ENCODE data around the gene MAPK14.
"Not testable (repeated sequence)": the region's sequence is repeated elsewhere in the genome, so short reads cannot be mapped to it uniquely, and the experiment has no call there.

The MAPK14 gene

GRCh38 chr6:36123270-36124139, 95.9 kb downstream of the MAPK14 start:
- no peak overlapping the region for H3K27ac ChIP-seq (ENCODE audit: low read length)
- H3K4me3 ChIP-seq (ENCODE audit: low read depth in 1 of 2, low read length in 2 of 2), result no peak overlapping the region
- no peaks in the 10 kb centered on the region for H3K9me3 ChIP-seq (ENCODE audit: control insufficient read depth in 1 of 2, low read length in 2 of 2)
- no peaks in the 10 kb centered on the region for H3K27me3 ChIP-seq (ENCODE audit: low read depth, low read length)
- no peaks in the 10 kb centered on the region for H3K36me3 ChIP-seq (ENCODE audit: control insufficient read depth in 1 of 2, insufficient read depth in 2 of 2, low read length in 2 of 2)
- peaks cover 7 to 9% of the 10 kb centered on the region in 2 donors for H3K4me1 ChIP-seq (ENCODE audit: control insufficient read depth in 1 of 2, insufficient read depth in 2 of 2, low read length in 2 of 2)

- H3K4me1 ChIP-seq (ENCODE audit: control insufficient read depth in 1 of 2, insufficient read depth in 2 of 2, low read length in 2 of 2); H3K27me3 ChIP-seq (ENCODE audit: low read depth, low read length); H3K4me3 ChIP-seq (ENCODE audit: low read depth in 1 of 2, low read length in 2 of 2); H3K27ac ChIP-seq (ENCODE audit: low read length); H3K9me3 ChIP-seq (ENCODE audit: control insufficient read depth in 1 of 2, low read length in 2 of 2); H3K36me3 ChIP-seq (ENCODE audit: control insufficient read depth in 1 of 2, insufficient read depth in 2 of 2, low read length in 2 of 2): not testable (repeated sequence)
Observed at GRCh38 chr6:36124346-36124745, 96.7 kb downstream of the MAPK14 start.

GRCh38 chr6:36124881-36125280, 97.3 kb downstream of the MAPK14 start:
- no peaks in the 10 kb centered on the region for H3K9me3 ChIP-seq (ENCODE audit: control insufficient read depth in 1 of 2, low read length in 2 of 2)
- H3K4me1 ChIP-seq (ENCODE audit: control insufficient read depth in 1 of 2, insufficient read depth in 2 of 2, low read length in 2 of 2), result peaks cover 7 to 9% of the 10 kb centered on the region in 2 donors
- no peak overlapping the region for H3K27ac ChIP-seq (ENCODE audit: low read length)
- H3K27me3 ChIP-seq (ENCODE audit: low read depth, low read length), result no peaks in the 10 kb centered on the region
- no peak overlapping the region for H3K4me3 ChIP-seq (ENCODE audit: low read depth in 1 of 2, low read length in 2 of 2)
- no peaks in the 10 kb centered on the region for H3K36me3 ChIP-seq (ENCODE audit: control insufficient read depth in 1 of 2, insufficient read depth in 2 of 2, low read length in 2 of 2)

GRCh38 chr6:36125575-36125974, 98.0 kb downstream of the MAPK14 start:
- Histone ChIP-seq H3K36me3 (ENCODE audit: control insufficient read depth in 1 of 2, insufficient read depth in 2 of 2, low read length in 2 of 2) (no peaks in the 10 kb centered on the region), H3K27ac (ENCODE audit: low read length) (no peak overlapping the region), H3K4me3 (ENCODE audit: low read depth in 1 of 2, low read length in 2 of 2) (no peak overlapping the region), H3K27me3 (ENCODE audit: low read depth, low read length) (no peaks in the 10 kb centered on the region), H3K9me3 (ENCODE audit: control insufficient read depth in 1 of 2, low read length in 2 of 2) (no peaks in the 10 kb centered on the region), H3K4me1 (ENCODE audit: control insufficient read depth in 1 of 2, insufficient read depth in 2 of 2, low read length in 2 of 2) (peaks cover 7 to 9% of the 10 kb centered on the region in 2 donors)

GRCh38 chr6:36126121-36126520, 98.5 kb downstream of the MAPK14 start:
- no peak overlapping the region for H3K4me3 ChIP-seq (ENCODE audit: low read depth in 1 of 2, low read length in 2 of 2)
- H3K27ac ChIP-seq (ENCODE audit: low read length), result no peak overlapping the region
- H3K4me1 ChIP-seq (ENCODE audit: control insufficient read depth in 1 of 2, insufficient read depth in 2 of 2, low read length in 2 of 2), result peaks cover 5 to 7% of the 10 kb centered on the region in 2 donors
- no peaks in the 10 kb centered on the region for H3K9me3 ChIP-seq (ENCODE audit: control insufficient read depth in 1 of 2, low read length in 2 of 2)
- no peaks in the 10 kb centered on the region for H3K27me3 ChIP-seq (ENCODE audit: low read depth, low read length)
- no peaks in the 10 kb centered on the region for H3K36me3 ChIP-seq (ENCODE audit: control insufficient read depth in 1 of 2, insufficient read depth in 2 of 2, low read length in 2 of 2)

- Histone ChIP-seq H3K27me3 (ENCODE audit: low read depth, low read length) (no peaks in the 10 kb centered on the region), H3K4me3 (ENCODE audit: low read depth in 1 of 2, low read length in 2 of 2) (no peak overlapping the region), H3K9me3 (ENCODE audit: control insufficient read depth in 1 of 2, low read length in 2 of 2) (no peaks in the 10 kb centered on the region), H3K36me3 (ENCODE audit: control insufficient read depth in 1 of 2, insufficient read depth in 2 of 2, low read length in 2 of 2) (no peaks in the 10 kb centered on the region), H3K27ac (ENCODE audit: low read length) (no peak overlapping the region), H3K4me1 (ENCODE audit: control insufficient read depth in 1 of 2, insufficient read depth in 2 of 2, low read length in 2 of 2) (peaks cover 3 to 11% of the 10 kb centered on the region in 2 donors)
Observed at GRCh38 chr6:36126553-36127458, 99.2 kb downstream of the MAPK14 start.

- no peaks in the 10 kb centered on the region for H3K36me3 ChIP-seq (ENCODE audit: control insufficient read depth in 1 of 2, insufficient read depth in 2 of 2, low read length in 2 of 2)
- peaks cover 9 to 15% of the 10 kb centered on the region in 2 donors for H3K4me1 ChIP-seq (ENCODE audit: control insufficient read depth in 1 of 2, insufficient read depth in 2 of 2, low read length in 2 of 2)
- no peaks in the 10 kb centered on the region for H3K27me3 ChIP-seq (ENCODE audit: low read depth, low read length)
- H3K9me3 ChIP-seq (ENCODE audit: control insufficient read depth in 1 of 2, low read length in 2 of 2), result no peaks in the 10 kb centered on the region
- H3K4me3 ChIP-seq (ENCODE audit: low read depth in 1 of 2, low read length in 2 of 2), result no peak overlapping the region
- H3K27ac ChIP-seq (ENCODE audit: low read length), result no peak overlapping the region
Observed at GRCh38 chr6:36127462-36128016, 99.9 kb downstream of the MAPK14 start.

GRCh38 chr6:36128073-36128472, 100.5 kb downstream of the MAPK14 start:
- Histone ChIP-seq H3K27ac (ENCODE audit: low read length) (no peak overlapping the region), H3K9me3 (ENCODE audit: control insufficient read depth in 1 of 2, low read length in 2 of 2) (no peaks in the 10 kb centered on the region), H3K4me1 (ENCODE audit: control insufficient read depth in 1 of 2, insufficient read depth in 2 of 2, low read length in 2 of 2) (peaks cover 9 to 15% of the 10 kb centered on the region in 2 donors), H3K36me3 (ENCODE audit: control insufficient read depth in 1 of 2, insufficient read depth in 2 of 2, low read length in 2 of 2) (no peaks in the 10 kb centered on the region), H3K27me3 (ENCODE audit: low read depth, low read length) (no peaks in the 10 kb centered on the region), H3K4me3 (ENCODE audit: low read depth in 1 of 2, low read length in 2 of 2) (no peak overlapping the region)

- H3K9me3 ChIP-seq (ENCODE audit: control insufficient read depth in 1 of 2, low read length in 2 of 2), result no peaks in the 10 kb centered on the region
- no peaks in the 10 kb centered on the region for H3K27me3 ChIP-seq (ENCODE audit: low read depth, low read length)
- H3K4me3 ChIP-seq (ENCODE audit: low read depth in 1 of 2, low read length in 2 of 2), result no peak overlapping the region
- no peak overlapping the region for H3K27ac ChIP-seq (ENCODE audit: low read length)
- H3K4me1 ChIP-seq (ENCODE audit: control insufficient read depth in 1 of 2, insufficient read depth in 2 of 2, low read length in 2 of 2), result peaks cover 8 to 9% of the 10 kb centered on the region in 2 donors
- no peaks in the 10 kb centered on the region for H3K36me3 ChIP-seq (ENCODE audit: control insufficient read depth in 1 of 2, insufficient read depth in 2 of 2, low read length in 2 of 2)
Observed at GRCh38 chr6:36128793-36129192, 101.2 kb downstream of the MAPK14 start.

- not testable (repeated sequence) for H3K27ac ChIP-seq (ENCODE audit: low read length); H3K36me3 ChIP-seq (ENCODE audit: control insufficient read depth in 1 of 2, insufficient read depth in 2 of 2, low read length in 2 of 2); H3K4me3 ChIP-seq (ENCODE audit: low read depth in 1 of 2, low read length in 2 of 2); H3K27me3 ChIP-seq (ENCODE audit: low read depth, low read length); H3K9me3 ChIP-seq (ENCODE audit: control insufficient read depth in 1 of 2, low read length in 2 of 2); H3K4me1 ChIP-seq (ENCODE audit: control insufficient read depth in 1 of 2, insufficient read depth in 2 of 2, low read length in 2 of 2)
Observed at GRCh38 chr6:36129334-36129733, 101.7 kb downstream of the MAPK14 start.

Measured in muscle layer of duodenum (tissue), 2 donors.